Measurements from ENCODE around the gene MAST4. TPM values are rescaled to one million over a fixed set of nuclear protein-coding genes. Genes with fewer than 3 reads are reported as not detected.

Gene MAST4
- total RNA-seq, 1 donor from 2014 or later = 0.99 TPM

DNA sequence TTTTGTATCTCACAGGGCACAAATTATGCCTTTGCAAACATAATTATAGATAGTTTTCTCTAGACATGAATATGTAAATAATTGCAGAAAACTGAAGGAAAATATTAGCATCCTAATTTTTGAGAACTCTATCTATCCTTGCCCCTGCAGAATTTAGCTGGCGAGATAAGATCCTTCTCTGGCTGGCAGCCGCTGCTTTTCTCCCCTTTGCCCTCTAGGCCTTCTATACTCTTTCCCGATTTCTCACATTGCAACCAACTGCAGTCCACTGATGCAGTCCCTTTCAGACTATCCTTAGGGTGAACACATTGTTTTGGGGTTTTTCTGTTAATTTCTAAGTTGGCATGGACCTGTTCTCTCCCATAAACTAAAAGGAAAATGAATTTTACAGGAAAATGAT lies 509.1 kb downstream of the MAST4 start:
- Mint-ChIP-seq H3K9me3 (no peaks in the 10 kb centered on the region), H3K27ac (no peak overlapping the region), H3K4me3 (no peak overlapping the region), H3K4me1 (peaks cover 16% of the 10 kb centered on the region), H3K36me3 (peaks cover 1% of the 10 kb centered on the region), H3K27me3 (ENCODE audit: insufficient read depth, low read depth) (peaks cover 3% of the 10 kb centered on the region)
- TF ChIP-seq, protein P1, sequence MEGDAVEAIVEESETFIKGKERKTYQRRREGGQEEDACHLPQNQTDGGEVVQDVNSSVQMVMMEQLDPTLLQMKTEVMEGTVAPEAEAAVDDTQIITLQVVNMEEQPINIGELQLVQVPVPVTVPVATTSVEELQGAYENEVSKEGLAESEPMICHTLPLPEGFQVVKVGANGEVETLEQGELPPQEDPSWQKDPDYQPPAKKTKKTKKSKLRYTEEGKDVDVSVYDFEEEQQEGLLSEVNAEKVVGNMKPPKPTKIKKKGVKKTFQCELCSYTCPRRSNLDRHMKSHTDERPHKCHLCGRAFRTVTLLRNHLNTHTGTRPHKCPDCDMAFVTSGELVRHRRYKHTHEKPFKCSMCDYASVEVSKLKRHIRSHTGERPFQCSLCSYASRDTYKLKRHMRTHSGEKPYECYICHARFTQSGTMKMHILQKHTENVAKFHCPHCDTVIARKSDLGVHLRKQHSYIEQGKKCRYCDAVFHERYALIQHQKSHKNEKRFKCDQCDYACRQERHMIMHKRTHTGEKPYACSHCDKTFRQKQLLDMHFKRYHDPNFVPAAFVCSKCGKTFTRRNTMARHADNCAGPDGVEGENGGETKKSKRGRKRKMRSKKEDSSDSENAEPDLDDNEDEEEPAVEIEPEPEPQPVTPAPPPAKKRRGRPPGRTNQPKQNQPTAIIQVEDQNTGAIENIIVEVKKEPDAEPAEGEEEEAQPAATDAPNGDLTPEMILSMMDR (IDR thresholded peaks at IDR 0.05) = no peak
- TF ChIP-seq EZH2 (IDR thresholded peaks at IDR 0.05) (no peak), EZH2phosphoT487 (IDR thresholded peaks at IDR 0.05) (no peak)
- H2AFZ ChIP-seq (replicated peaks) = no peak overlapping the region
- no peaks in the 10 kb centered on the region for H3F3A ChIP-seq (ENCODE audit: low read depth)
- no peak overlapping the region for H3K27ac ChIP-seq
- no peaks in the 10 kb centered on the region for H3K79me2 ChIP-seq (ENCODE audit: low read depth)
- no peak overlapping the region for H3K4me3 ChIP-seq
- DNase-seq (ENCODE audit: low spot score) = no peak
- no peaks in the 10 kb centered on the region for H3K27me3 ChIP-seq
- no peaks in the 10 kb centered on the region for H3K9me3 ChIP-seq (ENCODE audit: low read depth)
- peaks cover 11% of the 10 kb centered on the region for H3K4me1 ChIP-seq
- no peaks in the 10 kb centered on the region for H4K20me1 ChIP-seq (ENCODE audit: low read depth)
- no peak overlapping the region for H3K9ac ChIP-seq
- H3K4me2 ChIP-seq = no peak overlapping the region
- no peaks in the 10 kb centered on the region for H3K36me3 ChIP-seq

DNA sequence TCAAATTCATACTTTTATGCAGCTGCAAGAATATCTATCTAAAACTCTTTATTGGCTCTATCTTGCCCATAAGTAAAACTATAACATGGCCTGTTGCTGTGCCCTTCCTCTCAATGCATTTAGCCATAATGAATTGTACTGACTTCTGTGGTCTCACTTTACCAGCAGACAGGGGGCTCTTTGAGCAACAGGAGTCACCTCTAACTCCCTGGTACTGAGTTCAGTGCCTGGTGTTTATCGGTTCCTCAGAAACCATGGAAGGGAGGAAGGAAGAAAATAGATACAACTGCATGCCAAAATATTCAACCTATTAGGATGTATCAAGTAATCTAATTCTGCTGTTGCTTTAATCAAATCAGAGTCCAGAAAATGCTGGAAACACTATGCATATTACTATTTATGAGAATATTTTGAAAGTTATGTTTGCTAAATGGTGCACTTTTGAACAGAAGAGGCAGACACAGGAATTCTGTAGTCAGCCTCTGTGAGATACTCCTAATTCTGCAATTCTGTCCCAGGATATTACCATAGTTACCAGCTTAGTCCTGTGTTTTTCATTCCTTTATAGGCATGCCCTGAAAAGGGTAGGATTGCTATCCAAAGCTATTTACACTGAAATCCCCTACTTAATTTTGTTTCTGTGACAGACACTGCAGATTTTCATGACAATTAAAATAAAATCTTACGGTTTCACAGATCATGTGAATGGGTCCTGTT lies 510.6 kb downstream of the MAST4 start:
- Histone ChIP-seq H3F3A (ENCODE audit: low read depth) (no peaks in the 10 kb centered on the region), H3K36me3 (no peaks in the 10 kb centered on the region), H3K9me3 (ENCODE audit: low read depth) (no peaks in the 10 kb centered on the region), H2AFZ (replicated peaks) (no peak overlapping the region), H3K27ac (no peak overlapping the region), H3K4me3 (no peak overlapping the region), H3K9ac (no peak overlapping the region), H3K4me2 (no peak overlapping the region), H3K4me1 (peaks cover 11% of the 10 kb centered on the region), H3K27me3 (no peaks in the 10 kb centered on the region), H4K20me1 (ENCODE audit: low read depth) (no peaks in the 10 kb centered on the region), H3K79me2 (ENCODE audit: low read depth) (no peaks in the 10 kb centered on the region)
- peaks cover 16% of the 10 kb centered on the region for H3K4me1 Mint-ChIP-seq
- no peak for DNase-seq (ENCODE audit: low spot score)
- H3K36me3 Mint-ChIP-seq = peaks cover 1% of the 10 kb centered on the region
- H3K27ac Mint-ChIP-seq = no peak overlapping the region
- TF ChIP-seq, protein P1 (IDR thresholded peaks at IDR 0.05) = no peak
- TF ChIP-seq EZH2phosphoT487 (IDR thresholded peaks at IDR 0.05) (no peak), EZH2 (IDR thresholded peaks at IDR 0.05) (no peak)
- peaks cover 3% of the 10 kb centered on the region for H3K27me3 Mint-ChIP-seq (ENCODE audit: insufficient read depth, low read depth)
- H3K4me3 Mint-ChIP-seq = no peak overlapping the region
- no peaks in the 10 kb centered on the region for H3K9me3 Mint-ChIP-seq

DNA sequence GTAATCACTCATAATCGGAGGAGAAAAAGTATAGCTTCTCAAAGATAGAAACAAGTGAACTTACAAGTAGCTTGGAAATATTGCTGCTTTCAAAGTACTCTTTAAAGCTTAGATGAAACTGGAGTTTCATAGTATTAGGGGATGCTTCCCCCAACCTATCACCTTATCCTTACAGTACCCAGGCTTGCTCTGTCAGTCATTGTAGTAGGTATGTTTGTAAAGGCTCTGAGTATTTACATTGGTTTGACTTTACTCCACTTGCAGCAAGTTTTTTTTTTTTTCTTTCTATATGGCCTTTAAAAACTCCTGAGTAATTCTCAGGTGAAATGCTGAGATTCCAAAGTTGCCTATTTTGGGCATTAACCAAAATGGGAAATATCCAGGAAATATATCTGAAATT lies 515.6 kb downstream of the MAST4 start:
- Mint-ChIP-seq H3K36me3 (no peaks in the 10 kb centered on the region), H3K27ac (no peak overlapping the region), H3K27me3 (ENCODE audit: insufficient read depth, low read depth) (no peaks in the 10 kb centered on the region), H3K4me3 (no peak overlapping the region), H3K9me3 (no peaks in the 10 kb centered on the region), H3K4me1 (peaks cover 4% of the 10 kb centered on the region)
- Histone ChIP-seq H3K9me3 (ENCODE audit: low read depth) (no peaks in the 10 kb centered on the region), H3K4me2 (no peak overlapping the region), H3K79me2 (ENCODE audit: low read depth) (no peaks in the 10 kb centered on the region), H3K27ac (no peak overlapping the region), H4K20me1 (ENCODE audit: low read depth) (no peaks in the 10 kb centered on the region), H2AFZ (replicated peaks) (no peak overlapping the region), H3K9ac (no peak overlapping the region), H3K36me3 (no peaks in the 10 kb centered on the region), H3K4me1 (peaks cover 11% of the 10 kb centered on the region), H3F3A (ENCODE audit: low read depth) (no peaks in the 10 kb centered on the region), H3K4me3 (no peak overlapping the region), H3K27me3 (no peaks in the 10 kb centered on the region)
- DNase-seq (ENCODE audit: low spot score) = no peak
- TF ChIP-seq, protein P1 (IDR thresholded peaks at IDR 0.05) = no peak
- TF ChIP-seq EZH2phosphoT487 (IDR thresholded peaks at IDR 0.05) = no peak
- TF ChIP-seq EZH2 (IDR thresholded peaks at IDR 0.05) = no peak

Measured in neural progenitor cell (in vitro differentiated cells).